ENCODE results near the gene ERAP2.

- TF ChIP-seq KLF12 (CRISPR knock-in tag; IDR thresholded peaks at IDR 0.05; ENCODE audit: borderline replicate concordance): no peak
- TF ChIP-seq REST (IDR thresholded peaks at IDR 0.05; ENCODE audit: borderline replicate concordance in 1 of 2, low read depth in 1 of 2, low read length in 2 of 2): no peak
- no peak for TF ChIP-seq PRMT3 (CRISPR knock-in tag; IDR thresholded peaks at IDR 0.05; ENCODE audit: borderline replicate concordance, low read depth)
- TF ChIP-seq MYNN (CRISPR knock-in tag; IDR thresholded peaks at IDR 0.05; ENCODE audit: low read depth): no peak
- no peak for TF ChIP-seq PHB2 (IDR thresholded peaks at IDR 0.05; ENCODE audit: partially characterized antibody)
- TF ChIP-seq ZBTB8A (CRISPR knock-in tag; IDR thresholded peaks at IDR 0.05; ENCODE audit: borderline replicate concordance, low read depth): no peak
- TF ChIP-seq RAD21 (CRISPR knock-in tag; IDR thresholded peaks at IDR 0.05): no peak
- TF ChIP-seq ZNF362 (CRISPR knock-in tag; IDR thresholded peaks at IDR 0.05; ENCODE audit: borderline replicate concordance): no peak
- no peak for TF ChIP-seq NFRKB (IDR thresholded peaks at IDR 0.05)
- TF ChIP-seq CTCF (CRISPR knock-in tag; IDR thresholded peaks at IDR 0.05): no peak
- TF ChIP-seq ZNF253 (CRISPR knock-in tag; IDR thresholded peaks at IDR 0.05; ENCODE audit: borderline replicate concordance): no peak
- TF ChIP-seq CEBPB (IDR thresholded peaks at IDR 0.05; ENCODE audit: borderline replicate concordance, low read depth, low read length): no peak
Observed at GRCh38 chr5:96927008-96927407, 50.7 kb downstream of the ERAP2 start.

Data from HepG2 (cell line).